ENCODE data around the gene COL6A2. TPM values are rescaled to one million over a fixed set of nuclear protein-coding genes. Genes with fewer than 3 reads are reported as not detected.
"Not testable (repeated sequence)": the region's sequence is repeated elsewhere in the genome, so short reads cannot be mapped to it uniquely, and the experiment has no call there.

Gene COL6A2
- total RNA-seq, 1 donor from 2014 or later: 157 TPM

- no peak for DNase-seq (ENCODE audit: low spot score)
- intact Hi-C loops (cut with DNase I): no loop called here
These were observed 6.8 kb upstream of the COL6A2 start for GRCh38 chr21:46091118-46091517.

- intact Hi-C loops (cut with DNase I): no loop called here
- DNase-seq (ENCODE audit: low spot score): peak; percentile 55
These were observed 6.3 kb upstream of the COL6A2 start for GRCh38 chr21:46091631-46092025.

- DNase-seq (ENCODE audit: low spot score): peak; percentile 76
- intact Hi-C loops (cut with DNase I): no loop called here
These were observed 5.7 kb upstream of the COL6A2 start for GRCh38 chr21:46092026-46092764.

GRCh38 chr21:46092811-46093667 is 4.9 kb upstream of the COL6A2 start:
- no peak for DNase-seq (ENCODE audit: low spot score)
- intact Hi-C loops (cut with DNase I): no loop called here

- intact Hi-C loops (cut with DNase I): no loop called here
- peak; percentile 71 for DNase-seq (ENCODE audit: low spot score)
These were observed 4.1 kb upstream of the COL6A2 start for GRCh38 chr21:46093668-46094400.

GRCh38 chr21:46094401-46095082 is 3.4 kb upstream of the COL6A2 start:
- DNase-seq (ENCODE audit: low spot score): no peak
- intact Hi-C loops (cut with DNase I): loop anchor here (1.0 kb wide), 1 partner anchor 42 kb away; no protein-coding TSS in a partner anchor

- peak; percentile 41 for DNase-seq (ENCODE audit: low spot score)
- intact Hi-C loops (cut with DNase I): loop anchor here (1.0 kb wide), 1 partner anchor 41 kb away; no protein-coding TSS in a partner anchor
These were observed 2.7 kb upstream of the COL6A2 start for GRCh38 chr21:46095083-46095719.

GRCh38 chr21:46095814-46096595 is 1.9 kb upstream of the COL6A2 start:
- intact Hi-C loops (cut with DNase I): loop anchor here (1.0 kb wide), 1 partner anchor 40 kb away; no protein-coding TSS in a partner anchor
- peak; percentile 64 for DNase-seq (ENCODE audit: low spot score)

GRCh38 chr21:46096596-46097335 is 1.1 kb upstream of the COL6A2 start:
- intact Hi-C loops (cut with DNase I): no loop called here

GRCh38 chr21:46098303-46099141 is 610 bp downstream of the COL6A2 start:
- intact Hi-C loops (cut with DNase I): loop anchor here (2.0 kb wide), 1 partner anchor 124 kb away; no protein-coding TSS in a partner anchor
- peak; percentile 75 for DNase-seq (ENCODE audit: low spot score)

More at GRCh38 chr21:46096596-46097335, 1.1 kb upstream of the COL6A2 start:
- DNase-seq (ENCODE audit: low spot score): peak; percentile 71

- intact Hi-C loops (cut with DNase I): loop anchor here (2.0 kb wide), 1 partner anchor 125 kb away; no protein-coding TSS in a partner anchor
- peak; percentile 74 for DNase-seq (ENCODE audit: low spot score)
These were observed 1.6 kb downstream of the COL6A2 start for GRCh38 chr21:46099476-46099875.

GRCh38 chr21:46100020-46100419 is 2.1 kb downstream of the COL6A2 start:
- no peak for DNase-seq (ENCODE audit: low spot score)
- intact Hi-C loops (cut with DNase I): no loop called here

- intact Hi-C loops (cut with DNase I): no loop called here
These were observed 2.5 kb downstream of the COL6A2 start for GRCh38 chr21:46100426-46100825.

GRCh38 chr21:46100906-46101305 is 3.0 kb downstream of the COL6A2 start:
- DNase-seq (ENCODE audit: low spot score): no peak
- intact Hi-C loops (cut with DNase I): no loop called here

More at GRCh38 chr21:46100426-46100825, 2.5 kb downstream of the COL6A2 start:
- DNase-seq (ENCODE audit: low spot score): no peak

- no peak for DNase-seq (ENCODE audit: low spot score)
- intact Hi-C loops (cut with DNase I): no loop called here
These were observed 6.2 kb downstream of the COL6A2 start for GRCh38 chr21:46104104-46104503.

GRCh38 chr21:46107376-46107775 is 9.5 kb downstream of the COL6A2 start:
- DNase-seq (ENCODE audit: low spot score); intact Hi-C loops (cut with DNase I): not testable (repeated sequence)

Measured in cardiac septum (tissue), 1 donor.